HepG2 (cell line): ENCODE data around the gene HIGD1A.

Source experiments
- CTCF ChIP-seq: sonication (generic); formaldehyde crosslinking; IDR thresholded peaks from 2 replicates; pipeline ENCODE4 v1.5.0; 2020; ENCODE audit warnings: mild to moderate bottlenecking, missing genetic modification reagents, moderate library complexity
- EZH2 ChIP-seq: conservative IDR thresholded peaks from 2 replicates; pipeline ENCODE4 v1.6.1; 2012; ENCODE audit warnings: mild to moderate bottlenecking, low read depth, low read length, moderate library complexity
- MLLT10 ChIP-seq: sonication (generic); formaldehyde crosslinking; IDR thresholded peaks from 2 replicates; pipeline ENCODE4 v1.4.0; 2020; ENCODE audit warnings: missing genetic modification reagents
- PHB2 ChIP-seq: fragments of 450-650 bp; IDR thresholded peaks from 2 replicates; pipeline ENCODE4 v1.6.1; 2018; ENCODE audit not compliant: partially characterized antibody
- ZNF704 ChIP-seq: sonication (generic); formaldehyde crosslinking; IDR thresholded peaks from 2 replicates; pipeline ENCODE4 v1.8.1; 2023; ENCODE audit warnings: mild to moderate bottlenecking, inconsistent platforms, moderate library complexity, missing genetic modification reagents, borderline replicate concordance
- ZNF724P ChIP-seq: sonication (generic); formaldehyde crosslinking; IDR thresholded peaks from 2 replicates; pipeline ENCODE4 v1.8.0; 2022; ENCODE audit warnings: missing genetic modification reagents, borderline replicate concordance
- TF ChIP-seq, protein P1 (sequence below), 2 experiments: sonication (generic) in 1 of 2; formaldehyde crosslinking in 1 of 2; IDR thresholded peaks; 2 replicates each; pipeline versions ENCODE4 v1.6.1 to v1.9.0; 2014 to 2022; ENCODE audit warnings: antibody characterized with exemption in 1 of 2, borderline replicate concordance in 1 of 2, inconsistent platforms in 1 of 2, low read depth in 1 of 2, missing genetic modification reagents in 1 of 2

GRCh38 chr3:42803414-42804105, 730 bp downstream of the HIGD1A start:
- TF ChIP-seq, protein P1, sequence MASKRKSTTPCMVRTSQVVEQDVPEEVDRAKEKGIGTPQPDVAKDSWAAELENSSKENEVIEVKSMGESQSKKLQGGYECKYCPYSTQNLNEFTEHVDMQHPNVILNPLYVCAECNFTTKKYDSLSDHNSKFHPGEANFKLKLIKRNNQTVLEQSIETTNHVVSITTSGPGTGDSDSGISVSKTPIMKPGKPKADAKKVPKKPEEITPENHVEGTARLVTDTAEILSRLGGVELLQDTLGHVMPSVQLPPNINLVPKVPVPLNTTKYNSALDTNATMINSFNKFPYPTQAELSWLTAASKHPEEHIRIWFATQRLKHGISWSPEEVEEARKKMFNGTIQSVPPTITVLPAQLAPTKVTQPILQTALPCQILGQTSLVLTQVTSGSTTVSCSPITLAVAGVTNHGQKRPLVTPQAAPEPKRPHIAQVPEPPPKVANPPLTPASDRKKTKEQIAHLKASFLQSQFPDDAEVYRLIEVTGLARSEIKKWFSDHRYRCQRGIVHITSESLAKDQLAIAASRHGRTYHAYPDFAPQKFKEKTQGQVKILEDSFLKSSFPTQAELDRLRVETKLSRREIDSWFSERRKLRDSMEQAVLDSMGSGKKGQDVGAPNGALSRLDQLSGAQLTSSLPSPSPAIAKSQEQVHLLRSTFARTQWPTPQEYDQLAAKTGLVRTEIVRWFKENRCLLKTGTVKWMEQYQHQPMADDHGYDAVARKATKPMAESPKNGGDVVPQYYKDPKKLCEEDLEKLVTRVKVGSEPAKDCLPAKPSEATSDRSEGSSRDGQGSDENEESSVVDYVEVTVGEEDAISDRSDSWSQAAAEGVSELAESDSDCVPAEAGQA (IDR thresholded peaks at IDR 0.05; ENCODE audit: low read depth), result no peak
- TF ChIP-seq, protein P1 (CRISPR knock-in tag; IDR thresholded peaks at IDR 0.05; ENCODE audit: borderline replicate concordance), result no peak
- TF ChIP-seq ZNF724P (CRISPR knock-in tag) (no peak), ZNF704 (no peak), EZH2 (no peak), CTCF (CRISPR knock-in tag) (no peak), MLLT10 (CRISPR knock-in tag) (no peak; the same call in 1 of the 2 replicates), PHB2 (no peak)
